RWPE1 (cell line): ENCODE measurements around the gene SAXO2.
"Not testable (repeated sequence)": the region's sequence is repeated elsewhere in the genome, so short reads cannot be mapped to it uniquely, and the experiment has no call there.

Experiments
- CTCF ChIA-PET: fragments of 350-600 bp; sonication (Branson Sonifier 250); formaldehyde crosslinking; extraction: SDS; loops from one replicate; lab custom pipeline; 2021; lab: Yijun Ruan, JAX
- POLR2A ChIA-PET: fragments of 400-600 bp; formaldehyde crosslinking; extraction: SDS; loops from one replicate; lab custom pipeline; 2020; ENCODE audit warnings: antibody characterized with exemption; ENCODE audit not compliant: low non-redundant PET; lab: Yijun Ruan, JAX
- DNase-seq: peaks from one replicate; pipeline ENCODE4 v3.0.0; 2012; ENCODE audit warnings: low spot score
- H3K27ac ChIP-seq: fragments of 450-650 bp; 2 replicates; pipeline ENCODE4 v1.5.1; 2017
- CTCF ChIP-seq: fragments of 450-650 bp; conservative IDR thresholded peaks from 2 replicates; pipeline ENCODE4 v1.5.1; 2017; ENCODE audit warnings: low read depth, mild to moderate bottlenecking

SAXO2 gene

GRCh38 chr15:82317091-82317489, 54.5 kb downstream of the SAXO2 start:
- TF ChIP-seq CTCF: no peak
- DNase-seq: no peak
- H3K27ac ChIP-seq: no peak overlapping the region
- ChIA-PET CTCF (no interaction called here), POLR2A (no interaction called here)

DNA sequence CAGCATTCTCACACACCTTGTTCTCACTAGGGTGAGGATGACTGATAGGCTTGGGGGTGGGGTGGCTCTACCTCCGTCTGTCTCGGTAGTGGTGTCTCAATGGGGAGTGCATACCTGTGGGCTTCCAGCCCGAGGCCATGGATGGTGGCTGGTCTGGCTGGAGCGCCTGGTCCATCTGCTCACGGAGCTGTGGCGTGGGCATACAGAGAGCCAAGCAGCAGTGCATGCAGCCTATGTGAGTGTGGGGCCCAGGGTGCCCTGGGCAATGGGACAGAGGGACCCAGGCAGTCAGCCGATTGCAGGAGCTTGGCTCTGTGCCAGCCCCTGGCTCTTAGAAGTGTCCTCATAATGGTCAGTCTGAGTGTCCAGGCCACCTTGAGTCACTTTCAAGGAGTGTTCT, 54.9 kb downstream of the SAXO2 start:
- H3K27ac ChIP-seq, DNase-seq, CTCF ChIA-PET, POLR2A ChIA-PET: not testable (repeated sequence)

GRCh38 chr15:82318281-82318680, 55.7 kb downstream of the SAXO2 start:
- CTCF ChIA-PET, DNase-seq, H3K27ac ChIP-seq, POLR2A ChIA-PET: not testable (repeated sequence)

- POLR2A ChIA-PET, CTCF ChIA-PET, DNase-seq, H3K27ac ChIP-seq: not testable (repeated sequence)
These were observed 57.1 kb downstream of the SAXO2 start for GRCh38 chr15:82319522-82320278.

GRCh38 chr15:82320861-82321260, 58.2 kb downstream of the SAXO2 start:
- POLR2A ChIA-PET, CTCF ChIA-PET, H3K27ac ChIP-seq, DNase-seq: not testable (repeated sequence)

DNA sequence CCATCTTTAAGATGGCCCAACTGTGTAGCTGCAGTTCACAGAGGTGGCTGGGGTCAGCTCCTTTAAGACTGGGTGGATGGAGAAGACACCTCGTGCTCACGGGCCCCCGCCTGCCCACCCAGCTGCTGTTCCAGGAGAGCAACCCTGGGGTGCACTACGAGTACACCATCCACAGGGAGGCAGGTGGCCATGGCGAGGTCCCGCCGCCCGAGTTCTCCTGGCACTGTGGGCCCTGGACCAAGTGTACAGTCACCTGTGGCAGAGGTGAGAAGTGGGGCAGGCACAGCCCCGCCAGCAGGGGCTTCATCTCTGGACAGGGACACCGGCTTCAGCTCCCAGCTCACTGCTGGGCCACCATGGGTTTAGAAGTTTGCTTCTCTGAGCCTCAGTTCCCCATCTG, 59.9 kb downstream of the SAXO2 start:
- CTCF ChIA-PET, POLR2A ChIA-PET, DNase-seq, H3K27ac ChIP-seq: not testable (repeated sequence)

- H3K27ac ChIP-seq, POLR2A ChIA-PET, DNase-seq, CTCF ChIA-PET: not testable (repeated sequence)
These were observed 62.2 kb downstream of the SAXO2 start for GRCh38 chr15:82324831-82325230.

DNA sequence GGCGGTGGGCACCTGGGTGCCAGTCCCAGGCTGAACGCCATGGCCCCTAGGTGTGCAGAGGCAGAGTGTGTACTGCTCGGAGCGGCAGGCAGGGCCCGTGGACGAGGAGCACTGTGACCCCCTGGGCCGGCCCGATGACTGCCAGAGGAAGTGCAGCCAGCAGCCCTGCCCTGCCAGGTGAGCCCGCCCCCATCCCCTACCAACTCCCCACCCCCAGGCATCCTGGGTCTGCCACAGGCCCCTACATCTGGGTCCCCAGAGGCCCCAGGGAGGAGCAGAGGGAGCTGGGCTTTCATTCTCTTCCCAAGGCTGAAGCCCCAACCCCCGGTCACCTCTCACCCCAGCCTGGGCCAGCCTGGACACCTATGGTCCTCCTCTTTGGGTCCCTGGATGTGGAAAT, 63.0 kb downstream of the SAXO2 start:
- H3K27ac ChIP-seq, CTCF ChIA-PET, DNase-seq, POLR2A ChIA-PET: not testable (repeated sequence)

DNA sequence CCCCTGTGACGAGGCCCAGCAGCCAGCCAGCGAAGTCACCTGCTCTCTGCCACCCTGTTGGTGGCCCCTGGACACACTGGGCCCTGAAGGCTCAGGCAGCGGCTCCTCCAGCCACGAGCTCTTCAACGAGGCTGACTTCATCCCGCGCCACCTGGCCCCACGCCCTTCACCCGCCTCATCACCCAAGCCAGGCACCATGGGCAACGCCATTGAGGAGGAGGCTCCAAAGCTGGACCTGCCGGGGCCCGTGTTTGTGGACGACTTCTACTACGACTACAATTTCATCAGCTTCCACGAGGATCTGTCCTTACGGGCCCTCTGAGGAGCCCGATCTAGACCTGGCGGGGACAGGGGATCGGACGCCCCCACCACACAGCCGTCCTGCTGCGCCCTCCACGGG, 64.3 kb downstream of the SAXO2 start:
- H3K27ac ChIP-seq, DNase-seq, CTCF ChIA-PET: not testable (repeated sequence)
- POLR2A ChIA-PET: interaction anchor here (0.6 kb wide), 1 partner anchor 989 kb away, joined by 3 read pairs; no protein-coding TSS in a partner anchor

DNA sequence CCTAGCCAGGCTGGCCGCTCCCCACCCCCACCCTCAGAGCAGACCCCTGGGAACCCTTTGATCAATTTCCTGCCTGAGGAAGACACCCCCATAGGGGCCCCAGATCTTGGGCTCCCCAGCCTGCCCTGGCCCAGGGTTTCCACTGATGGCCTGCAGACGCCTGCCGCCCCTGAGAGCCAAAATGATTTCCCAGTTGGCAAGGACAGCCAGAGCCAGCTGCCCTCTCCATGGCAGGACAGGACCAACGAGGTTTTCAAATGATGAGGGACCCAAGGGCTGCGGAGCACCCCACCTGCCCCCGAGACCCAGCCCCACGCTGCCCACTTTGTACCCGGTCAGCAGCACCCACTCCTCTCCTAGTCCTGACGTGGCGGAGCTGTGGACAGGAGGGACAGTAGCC, 64.8 kb downstream of the SAXO2 start:
- DNase-seq, CTCF ChIA-PET, H3K27ac ChIP-seq: not testable (repeated sequence)
- POLR2A ChIA-PET: interaction anchor here (0.6 kb wide), 1 partner anchor 989 kb away, joined by 3 read pairs; no protein-coding TSS in a partner anchor

DNA sequence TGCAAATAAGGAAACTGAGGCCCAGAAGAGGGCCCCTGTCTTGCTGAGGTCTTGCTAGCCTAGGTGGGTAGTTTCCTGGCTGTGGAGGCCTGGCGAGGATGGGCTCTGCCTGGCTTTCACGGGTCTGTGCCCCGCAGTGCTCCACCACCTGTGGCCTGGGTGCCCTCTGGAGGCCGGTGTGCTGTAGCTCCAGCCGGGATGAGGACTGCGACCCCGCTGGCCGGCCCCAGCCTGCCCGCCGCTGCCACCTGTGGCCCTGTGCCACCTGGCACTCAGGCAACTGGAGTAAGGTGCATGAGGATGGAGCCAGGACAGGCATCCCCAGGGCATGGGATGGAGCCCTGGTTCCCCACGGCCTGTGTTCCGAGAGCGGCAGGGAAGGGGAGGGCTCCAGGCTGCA, 66.4 kb downstream of the SAXO2 start:
- DNase-seq, POLR2A ChIA-PET, CTCF ChIA-PET: not testable (repeated sequence)

DNA sequence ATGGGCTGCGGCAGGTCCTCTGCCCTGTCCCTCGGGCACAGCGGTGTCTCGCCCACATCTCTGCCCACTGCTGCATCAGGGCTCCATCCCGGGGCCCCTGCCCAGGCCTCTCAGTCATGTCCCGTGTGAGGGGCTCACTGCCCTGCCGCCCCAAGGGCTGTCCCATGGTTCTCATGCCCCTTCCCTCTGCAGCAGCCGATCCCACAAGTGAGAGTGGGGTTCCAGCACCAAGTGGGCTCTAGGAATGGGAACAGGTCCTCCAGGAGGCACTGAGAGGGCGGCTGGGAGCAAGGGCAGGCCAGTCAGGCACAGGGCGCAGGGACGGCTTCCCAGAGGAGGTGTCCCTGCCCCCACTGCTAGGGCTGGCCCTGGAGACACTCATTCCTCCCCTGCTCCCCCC, 68.3 kb downstream of the SAXO2 start:
- DNase-seq, H3K27ac ChIP-seq, CTCF ChIA-PET, POLR2A ChIA-PET: not testable (repeated sequence)

More for the DNA sequence above, 66.4 kb downstream of the SAXO2 start:
- not testable (repeated sequence) for H3K27ac ChIP-seq

DNA sequence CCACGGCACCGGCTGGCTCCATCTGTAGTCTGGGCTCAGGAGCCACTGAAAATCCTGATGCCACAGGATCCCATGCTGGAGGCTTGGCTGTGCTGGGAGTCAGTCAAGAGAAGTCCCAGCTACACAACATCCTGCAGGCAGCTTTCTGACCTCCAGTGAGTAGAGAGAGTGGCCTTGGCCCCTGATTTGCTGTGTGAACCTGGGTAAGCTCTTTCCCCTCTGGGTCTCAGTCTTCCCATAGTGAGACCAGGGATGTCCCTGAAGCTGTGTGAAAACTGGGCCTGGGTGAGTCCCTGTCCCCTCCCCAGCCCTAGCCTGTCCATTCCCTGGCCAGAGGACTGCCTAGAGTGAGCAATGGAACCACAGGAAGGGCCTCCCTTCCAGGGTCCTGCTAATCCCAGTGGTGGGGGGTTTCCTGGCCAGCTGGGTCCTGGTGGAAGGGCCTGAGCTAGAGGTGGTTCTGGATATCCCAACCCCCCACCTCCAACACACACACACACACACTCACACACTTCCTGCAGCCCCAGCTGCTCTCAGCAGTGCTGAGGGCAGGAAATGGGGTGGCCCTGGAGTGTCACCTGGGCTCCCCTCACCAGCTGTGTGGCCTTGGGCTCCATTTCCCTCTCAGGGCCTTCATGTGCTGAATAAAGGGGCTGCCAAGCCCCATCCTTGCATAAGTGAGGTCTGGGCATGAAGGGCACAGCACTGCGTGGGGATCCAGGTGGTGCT, 69.1 kb downstream of the SAXO2 start:
- DNase-seq, CTCF ChIA-PET, H3K27ac ChIP-seq, POLR2A ChIA-PET: not testable (repeated sequence)

GRCh38 chr15:82332711-82333602, 70.3 kb downstream of the SAXO2 start:
- POLR2A ChIA-PET, CTCF ChIA-PET, DNase-seq: not testable (repeated sequence)

More at GRCh38 chr15:82332711-82333602, 70.3 kb downstream of the SAXO2 start:
- not testable (repeated sequence) for H3K27ac ChIP-seq
